Activated effector memory CD4-positive, alpha-beta T cell treated with Interleukin-2 at 50 U/mL for 16 hours (primary cell): ENCODE measurements around the gene ZNF343.
"Not testable (repeated sequence)": the region's sequence is repeated elsewhere in the genome, so short reads cannot be mapped to it uniquely, and the experiment has no call there.

Source experiments
- DNase-seq: peaks from one replicate; pipeline ENCODE4 v3.0.0-alpha.2; 2020

Gene ZNF343

GRCh38 chr20:2508631-2509467 is at the start of gene ZNF343:
ZNF343 (minus strand) TSS chr20:2508915; CDS start chr20:2493895, 15,020 bp downstream.
- DNase-seq, result peak; percentile 72

- no peak for DNase-seq
Observed at GRCh38 chr20:2557873-2558580, 49.3 kb upstream of the ZNF343 start.

- no peak for DNase-seq
Observed at GRCh38 chr20:2545594-2545993, 36.9 kb upstream of the ZNF343 start.

GRCh38 chr20:2544211-2544610 is 35.5 kb upstream of the ZNF343 start:
- DNase-seq, result no peak

DNA sequence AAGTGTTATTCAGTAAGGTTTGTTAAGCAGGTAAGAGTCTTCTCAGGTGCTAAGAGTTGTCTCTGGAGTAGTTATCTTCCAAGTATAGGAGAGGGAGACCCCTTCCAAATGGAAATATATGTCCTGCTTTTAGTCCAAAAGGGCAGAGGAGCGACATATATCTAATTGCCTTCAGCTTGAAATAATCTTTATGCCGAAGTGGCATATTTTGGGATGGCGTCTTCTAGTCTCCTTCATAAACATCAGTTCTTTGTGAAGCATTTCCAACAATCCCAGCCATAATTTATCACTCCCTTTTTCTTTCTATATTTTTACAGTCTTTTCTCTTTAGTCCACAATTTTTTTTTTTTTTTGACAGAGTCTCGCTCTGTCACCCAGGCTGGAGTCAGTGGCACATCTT is 33.6 kb upstream of the ZNF343 start:
- DNase-seq, result no peak

- no peak for DNase-seq
Observed at GRCh38 chr20:2541940-2542339, 33.2 kb upstream of the ZNF343 start.

GRCh38 chr20:2538931-2539720 is 30.4 kb upstream of the ZNF343 start:
- no peak for DNase-seq

GRCh38 chr20:2538356-2538755 is 29.6 kb upstream of the ZNF343 start:
- no peak for DNase-seq

GRCh38 chr20:2537101-2537500 is 28.4 kb upstream of the ZNF343 start:
- DNase-seq, result no peak

GRCh38 chr20:2536560-2536986 is 27.9 kb upstream of the ZNF343 start, which contains the start of gene TMC2:
TMC2 (plus strand) TSS chr20:2536573; CDS start chr20:2536622, 49 bp downstream.
- no peak for DNase-seq

GRCh38 chr20:2535711-2536559 is 27.2 kb upstream of the ZNF343 start:
- no peak for DNase-seq

DNA sequence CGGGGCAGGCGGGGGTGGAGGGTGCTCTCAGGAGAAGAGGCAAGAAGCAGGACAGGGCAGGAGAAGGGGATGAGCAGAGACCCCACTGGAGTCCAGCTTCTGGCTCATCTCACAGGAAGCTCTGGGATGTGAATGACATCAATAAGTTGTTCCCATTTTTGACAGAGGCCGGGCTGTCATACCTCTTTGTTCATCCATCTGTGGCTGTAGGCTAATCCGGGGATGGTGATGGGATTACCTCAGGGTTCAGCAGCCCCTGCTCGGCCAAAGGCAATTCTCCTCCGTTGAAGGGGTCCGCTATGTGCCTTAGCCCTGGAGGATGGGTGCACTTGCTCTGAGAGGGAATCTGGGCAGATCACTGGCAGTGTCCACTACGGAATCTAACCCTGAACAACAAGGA is 24.4 kb upstream of the ZNF343 start:
- DNase-seq, result no peak

DNA sequence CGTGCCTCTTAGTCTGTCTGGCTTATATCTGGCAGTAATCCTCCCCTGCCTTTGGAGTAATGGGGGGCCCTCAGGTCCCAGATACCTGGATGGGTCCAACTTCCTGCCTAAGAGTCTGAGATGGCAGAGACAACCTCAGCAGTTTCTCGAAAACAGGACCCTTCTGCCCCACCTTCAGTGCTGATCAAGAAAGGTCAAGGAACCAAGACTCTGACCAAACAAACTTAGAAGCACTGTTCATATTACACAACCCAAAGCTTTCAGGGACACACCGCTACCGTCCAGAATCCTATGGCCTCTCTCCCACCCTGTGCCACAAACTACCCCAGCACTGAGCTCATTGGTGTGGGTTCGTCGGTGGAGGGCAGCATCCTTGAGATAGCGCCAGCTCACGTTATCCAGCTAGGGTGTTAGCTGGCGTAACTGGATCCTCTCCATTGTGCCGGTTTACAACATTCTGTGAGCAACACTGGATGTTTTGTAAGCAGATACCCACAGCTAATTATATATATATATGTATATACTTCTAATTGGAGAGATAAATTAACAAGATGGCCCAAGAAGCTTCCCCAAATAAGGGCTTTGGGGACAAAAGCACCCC is 20.1 kb upstream of the ZNF343 start:
- DNase-seq, result no peak

GRCh38 chr20:2527762-2528161 is 19.0 kb upstream of the ZNF343 start:
- no peak for DNase-seq

GRCh38 chr20:2526218-2526583 is 17.5 kb upstream of the ZNF343 start:
- DNase-seq, result not testable (repeated sequence)

GRCh38 chr20:2524709-2525506 is 16.2 kb upstream of the ZNF343 start:
- DNase-seq, result peak; percentile 13

DNA sequence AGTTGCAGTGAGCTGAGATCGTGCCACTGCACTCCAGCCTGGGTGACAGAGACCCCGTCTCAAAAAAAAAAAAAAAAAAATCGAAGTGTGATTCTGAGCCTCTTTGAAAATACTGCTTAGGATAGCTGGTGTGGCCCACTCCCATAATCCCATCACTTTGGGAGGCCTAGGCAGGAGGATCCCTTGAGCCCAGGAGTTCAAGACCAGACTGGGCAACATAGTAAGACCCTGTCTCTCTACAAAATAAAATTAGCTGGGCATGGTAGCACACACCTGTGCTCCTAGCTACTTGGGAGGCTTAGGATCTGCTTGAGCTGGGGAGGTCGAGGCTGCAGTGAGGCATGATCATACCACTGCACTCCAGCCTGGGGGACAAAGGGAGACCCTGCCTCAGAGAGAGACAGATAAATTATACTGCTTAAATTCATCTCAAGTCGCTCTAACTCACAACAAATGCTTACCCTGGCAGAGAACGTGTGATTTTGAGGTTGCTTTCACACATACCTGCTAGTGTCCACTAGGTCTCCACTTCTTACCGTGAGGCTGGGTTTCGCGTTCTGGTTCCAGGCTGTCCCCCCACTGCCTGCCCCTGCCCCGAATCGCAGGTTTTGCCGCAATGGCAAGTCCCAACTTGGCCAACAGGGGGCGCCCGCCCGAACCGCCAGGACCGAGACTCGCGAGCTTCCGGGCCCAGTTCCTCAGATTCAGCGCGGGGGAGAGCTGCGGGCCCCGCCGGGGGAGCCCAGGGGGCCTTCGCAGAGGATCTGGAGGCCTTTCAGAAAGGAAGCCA is 15.4 kb upstream of the ZNF343 start:
- peak; percentile 83 for DNase-seq

GRCh38 chr20:2522826-2523429 is 14.2 kb upstream of the ZNF343 start:
- not testable (repeated sequence) for DNase-seq
